HG03095 (cell line): ENCODE measurements around the gene DYNLL2.
A peak's percentile ranks its signal among the peaks of the same experiment; 100 is the strongest.
"Not testable (repeated sequence)": the region's sequence is repeated elsewhere in the genome, so short reads cannot be mapped to it uniquely, and the experiment has no call there.

Source experiments
- ATAC-seq: cut with Tn5 transposase; IDR thresholded peaks from one replicate; pipeline ENCODE4 v1.9.1; 2021; ENCODE audit warnings: moderate library complexity; ENCODE audit not compliant: unreplicated experiment

The DYNLL2 gene

DNA sequence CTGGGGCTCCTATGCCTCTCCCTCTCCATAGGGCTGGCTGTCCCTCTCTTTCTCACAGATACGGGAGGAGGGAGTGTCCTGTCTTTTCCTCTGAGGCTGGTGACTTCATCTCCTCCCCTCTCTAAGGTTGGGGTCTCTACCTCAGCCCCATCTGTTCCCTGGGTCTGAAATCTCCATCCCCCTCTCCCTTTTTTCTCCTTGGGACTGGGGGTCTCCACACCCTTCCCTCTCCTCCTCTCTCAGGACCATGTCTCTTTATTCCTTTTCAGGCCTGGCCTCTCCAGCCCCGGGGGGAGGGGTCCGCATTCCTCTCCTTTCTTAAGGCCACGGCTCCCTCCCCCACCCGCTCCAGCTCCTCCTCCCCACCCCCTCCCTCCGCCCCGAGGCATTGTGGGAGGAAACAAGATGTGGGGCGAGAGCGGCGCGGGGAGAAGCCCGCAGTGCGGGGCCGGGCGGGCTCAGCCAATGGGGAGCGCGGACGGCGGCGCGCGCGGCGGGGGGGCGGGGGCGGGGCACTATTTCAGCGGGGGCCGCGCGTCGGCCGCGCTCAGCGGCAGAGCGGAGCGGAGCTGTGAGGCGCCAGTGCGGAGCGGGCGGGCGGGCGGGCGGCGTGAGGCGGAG is at the start of gene DYNLL2:
Gene DYNLL2 (plus strand): TSS at position 550 of the 621 bp plus-strand sequence. CDS start 3,672 bp downstream, outside the sequence.
- ATAC-seq: peak; percentile 63

DNA sequence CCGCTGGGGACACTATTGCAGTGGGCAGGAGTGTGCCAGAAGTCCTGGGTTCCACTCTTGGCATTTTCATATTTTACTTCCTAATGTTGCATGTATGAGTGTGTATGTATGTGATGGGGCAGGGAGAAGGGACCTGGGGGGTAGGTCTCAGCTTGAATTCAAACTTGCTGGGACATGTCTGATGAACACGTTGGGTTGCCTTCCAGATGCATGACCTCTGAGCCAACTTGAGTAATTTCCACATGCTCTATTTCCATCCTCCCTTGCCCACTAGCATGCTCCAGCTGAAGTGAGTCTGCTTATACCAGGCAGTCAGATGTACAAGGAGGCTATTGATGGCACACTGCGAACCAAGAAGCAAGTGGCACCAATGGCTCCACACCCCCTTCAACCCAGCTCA is 43.2 kb upstream of the DYNLL2 start:
- ATAC-seq: no peak

DNA sequence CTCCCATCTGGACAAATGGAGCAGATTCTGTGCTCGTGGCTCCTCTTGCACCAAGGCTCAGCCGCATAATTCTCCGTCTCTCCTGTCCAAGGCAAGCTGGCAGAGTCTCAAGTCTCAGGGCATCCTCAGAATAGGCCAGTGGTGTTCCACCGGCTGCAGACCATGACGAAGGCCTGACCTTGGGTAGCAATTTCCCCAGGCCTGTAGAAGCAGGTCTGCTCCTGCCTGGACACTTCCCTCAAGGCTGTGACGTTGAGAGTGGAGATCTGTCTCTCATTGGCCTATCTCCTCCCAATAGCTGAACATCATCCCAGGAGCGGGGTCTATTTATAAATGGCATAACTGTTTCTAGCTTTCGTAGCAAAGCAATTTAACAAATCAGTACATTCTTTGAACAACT is 42.8 kb upstream of the DYNLL2 start:
- ATAC-seq: no peak

DNA sequence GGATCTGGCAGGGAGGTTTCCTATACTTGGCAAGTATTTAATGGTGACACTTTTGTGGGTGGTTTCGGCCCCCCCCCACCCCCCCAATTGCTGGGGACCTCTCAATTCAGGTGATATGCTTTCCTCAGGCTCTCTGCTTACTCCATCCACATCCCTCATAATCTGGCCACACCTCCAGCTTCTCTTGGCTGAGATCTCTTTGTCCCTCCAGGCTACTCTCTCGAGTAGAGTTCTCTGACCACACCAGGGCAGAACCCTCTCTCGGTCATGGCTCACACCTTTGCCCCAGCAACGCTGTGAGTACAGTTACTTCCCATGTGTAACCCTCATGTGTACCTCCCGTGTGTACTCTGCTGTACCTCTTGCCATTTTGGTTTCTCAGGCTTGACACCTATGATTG is 42.1 kb upstream of the DYNLL2 start:
- no peak for ATAC-seq

DNA sequence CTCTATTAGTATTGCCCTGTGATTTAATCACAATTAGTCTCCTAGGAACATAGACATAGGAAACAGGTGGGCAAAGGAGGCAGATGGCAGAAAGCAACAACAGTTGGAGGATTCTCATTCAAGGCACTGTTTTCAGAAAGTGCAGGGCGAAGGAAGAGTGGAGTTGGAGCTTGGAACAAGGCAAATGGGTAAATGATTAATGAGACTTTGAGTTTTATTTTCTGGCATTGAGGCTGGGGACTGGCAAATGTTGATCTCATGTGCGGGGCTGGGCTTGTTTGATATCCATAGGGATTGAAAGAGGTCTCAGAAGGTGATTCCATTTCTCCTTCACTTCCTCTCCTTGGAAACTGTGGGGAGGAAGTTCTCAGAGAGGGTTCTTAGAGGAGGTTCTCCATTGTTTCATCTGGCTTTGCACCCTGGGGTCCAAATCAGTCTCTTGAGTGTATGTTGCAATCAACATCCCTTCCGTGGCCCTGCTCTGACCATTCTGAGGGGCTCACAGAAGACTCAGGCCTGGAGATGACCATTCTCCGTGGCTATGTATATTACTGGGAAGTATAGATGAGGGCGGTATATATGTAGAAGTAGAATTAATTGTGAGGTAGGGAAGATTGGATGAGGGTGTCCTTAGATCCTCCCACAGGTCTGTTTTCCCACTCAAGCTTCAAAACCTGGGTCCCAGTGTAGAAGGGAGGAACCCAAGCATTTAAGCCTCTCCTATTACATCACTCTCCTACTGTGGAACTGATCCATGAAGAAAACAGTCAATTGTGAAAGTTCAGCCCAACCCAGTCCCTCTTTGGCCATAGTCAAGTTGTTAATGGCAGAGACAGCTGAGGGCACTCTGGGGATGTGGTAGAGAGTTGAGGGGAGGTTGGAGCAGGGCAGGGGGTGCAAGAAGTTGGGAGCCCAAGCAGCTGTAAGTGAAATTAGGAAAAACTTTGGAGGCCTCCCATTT is 39.7 kb upstream of the DYNLL2 start:
- ATAC-seq: no peak

DNA sequence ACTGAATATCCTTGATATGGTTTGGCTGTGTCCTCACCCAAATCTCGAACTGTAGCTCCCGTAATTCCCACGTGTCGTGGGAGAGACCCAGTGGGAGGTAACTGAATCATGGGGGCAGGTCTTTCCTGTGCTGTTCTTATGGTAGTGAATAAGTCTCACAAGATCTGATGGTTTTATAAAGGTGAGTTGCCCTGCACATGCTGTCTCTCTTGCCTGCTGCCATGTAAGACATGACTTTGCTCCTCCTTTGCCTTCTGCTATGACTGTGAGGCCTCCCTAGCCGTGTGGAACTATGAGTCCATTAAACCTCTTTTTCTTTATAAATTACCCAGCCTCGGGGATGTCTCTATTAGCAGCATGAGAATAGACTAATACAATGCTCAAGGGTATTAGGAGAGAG is 39.0 kb upstream of the DYNLL2 start:
- not testable (repeated sequence) for ATAC-seq

DNA sequence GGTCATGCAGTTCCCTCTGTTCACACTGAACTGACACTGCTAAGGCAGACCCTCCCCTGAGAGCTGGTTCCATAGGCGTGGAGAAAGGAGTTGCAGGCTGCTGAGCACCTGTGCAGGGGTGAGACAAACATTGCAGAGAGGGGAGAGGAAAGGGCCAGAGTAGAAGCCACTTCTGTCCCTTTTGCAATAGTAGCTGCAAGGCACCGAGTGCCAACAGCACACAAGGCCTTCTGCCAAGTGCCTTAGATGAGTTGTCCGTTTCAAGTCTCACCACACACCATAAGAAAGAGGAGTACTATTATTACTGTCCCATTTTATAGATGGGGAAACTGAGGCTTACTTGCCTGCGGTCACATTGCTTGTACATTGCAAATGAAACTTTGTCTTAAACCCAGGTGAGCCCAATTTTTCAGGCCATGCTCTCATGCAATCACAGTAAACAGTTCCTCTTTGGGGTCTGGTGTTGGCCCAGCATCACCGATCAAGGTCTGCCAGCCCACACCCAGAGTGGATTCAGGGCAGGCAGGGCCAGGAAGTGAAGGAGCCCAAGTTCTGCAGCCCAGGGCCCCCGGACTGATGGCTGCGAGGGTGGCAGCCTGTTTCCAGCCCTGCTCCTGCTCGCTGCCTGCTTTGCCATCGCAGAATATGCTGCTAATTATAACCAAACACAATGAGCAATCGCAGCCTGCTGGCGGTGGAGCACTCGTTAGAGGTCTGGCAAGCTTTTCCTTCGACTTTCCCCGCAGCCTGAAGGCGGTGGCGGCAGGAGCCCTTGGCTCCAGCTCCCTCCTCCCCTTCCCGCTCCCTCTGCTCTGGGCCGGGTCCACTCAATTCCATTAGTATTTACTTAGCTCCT is 36.8 kb upstream of the DYNLL2 start:
- no peak for ATAC-seq

DNA sequence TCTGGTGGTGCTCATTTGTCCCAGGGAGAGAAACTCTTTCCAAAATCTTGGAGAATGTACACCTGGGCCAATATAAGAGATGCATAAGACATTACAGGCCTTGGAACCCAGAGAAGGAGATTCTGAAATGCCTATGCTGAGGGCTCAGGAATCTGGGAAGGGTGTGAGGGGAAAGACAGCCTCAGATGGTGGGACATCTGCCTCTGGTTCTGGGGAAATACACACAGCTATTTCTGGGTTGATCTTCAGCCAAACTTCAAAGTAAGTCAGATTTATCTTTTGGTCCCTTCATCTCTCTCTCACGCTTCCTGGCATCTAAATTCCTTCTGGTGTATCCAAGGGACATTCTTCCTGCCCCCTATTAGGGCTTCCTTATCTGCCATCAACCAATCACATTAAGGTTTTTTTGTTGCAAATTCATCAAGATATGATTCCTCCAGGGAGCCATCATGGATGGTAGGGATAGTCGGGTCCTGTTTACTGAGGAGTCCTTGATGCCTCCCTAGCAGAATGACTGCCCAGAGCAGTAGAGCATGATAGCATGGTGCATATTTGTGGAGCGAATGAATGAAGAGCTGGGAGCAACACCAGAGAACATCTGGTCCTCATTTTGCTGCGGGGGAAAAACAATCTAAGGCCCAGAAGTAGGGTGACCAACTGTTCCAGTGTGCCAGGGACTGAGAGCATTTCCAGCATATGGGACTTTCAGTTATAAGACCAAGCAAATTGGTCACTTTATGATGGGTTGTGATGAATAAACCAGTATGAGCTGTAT is 35.7 kb upstream of the DYNLL2 start:
- ATAC-seq: no peak

DNA sequence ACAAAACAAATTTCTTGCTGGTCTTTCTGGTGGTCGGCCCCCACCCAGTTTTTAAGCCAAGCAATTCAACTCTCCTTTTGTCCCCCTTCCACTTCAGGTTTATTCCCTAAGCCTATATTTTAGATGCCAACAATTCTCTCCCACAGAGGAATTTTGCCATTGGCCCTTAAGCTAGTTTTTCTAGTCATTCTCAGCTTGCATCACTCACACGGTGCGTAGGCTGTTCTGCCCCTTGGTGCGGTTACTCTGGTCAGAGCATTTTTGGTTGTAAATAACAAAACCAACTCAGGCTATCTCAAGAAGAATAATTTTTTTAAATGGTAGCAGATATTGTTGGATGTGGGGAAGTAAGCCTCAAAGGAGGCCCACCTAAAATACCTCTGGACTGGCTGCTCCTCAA is 33.7 kb upstream of the DYNLL2 start:
- ATAC-seq: no peak

DNA sequence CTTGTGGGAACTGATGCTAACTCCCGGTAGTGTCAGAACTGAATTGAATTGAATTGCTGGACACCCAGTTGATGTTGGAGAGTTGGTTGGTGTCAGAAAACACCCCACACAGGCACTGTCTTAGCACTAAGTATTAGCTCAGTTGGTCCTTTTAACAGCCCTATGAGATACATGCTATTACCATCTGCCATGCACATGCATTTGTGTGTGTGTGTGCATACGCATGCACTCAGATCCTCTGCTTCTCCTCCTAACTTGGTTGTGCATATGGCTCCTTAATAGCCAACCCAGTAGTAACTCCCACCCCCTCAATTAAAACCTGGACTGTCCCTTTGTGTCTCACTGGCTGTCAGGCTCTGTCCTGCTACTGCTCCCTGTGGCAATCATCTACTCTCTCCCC is 32.3 kb upstream of the DYNLL2 start:
- ATAC-seq: no peak

DNA sequence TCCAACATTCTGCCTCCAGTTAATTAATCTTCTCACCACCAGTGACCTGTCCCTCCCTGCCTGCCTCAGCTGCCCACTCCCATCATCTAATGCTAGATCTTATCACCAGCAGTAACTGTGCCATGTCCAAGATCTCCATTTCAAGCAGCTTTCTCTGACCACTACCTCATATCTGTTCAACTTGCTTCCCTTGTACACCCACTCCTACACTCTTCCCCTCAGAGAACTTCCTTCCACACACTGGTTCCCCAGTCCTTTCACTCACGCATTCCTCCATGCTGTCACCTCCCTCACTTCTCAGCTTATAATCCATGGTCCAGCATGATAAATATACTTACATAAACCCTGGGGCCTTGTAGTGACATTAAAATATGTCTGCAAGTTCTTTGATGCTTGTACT is 31.8 kb upstream of the DYNLL2 start:
- no peak for ATAC-seq

DNA sequence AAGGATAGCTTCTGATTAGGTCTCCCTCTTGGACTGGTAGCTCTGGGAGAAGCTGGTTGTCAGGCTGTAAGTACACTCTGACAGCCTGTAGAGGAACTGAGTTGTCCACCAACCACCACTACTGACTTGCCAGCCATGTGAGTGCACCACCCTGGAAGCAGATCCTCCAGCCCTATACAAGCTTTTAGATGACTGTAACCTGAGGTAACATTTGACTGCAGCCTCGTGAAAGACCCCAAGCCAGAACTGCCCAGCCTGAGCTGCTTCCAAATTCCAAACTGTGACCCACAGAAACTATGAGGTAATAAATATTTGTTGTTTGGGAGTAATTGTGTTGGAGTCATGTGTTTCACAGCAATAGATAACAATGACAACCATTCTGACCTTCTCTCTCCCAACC is 30.8 kb upstream of the DYNLL2 start:
- ATAC-seq: no peak

DNA sequence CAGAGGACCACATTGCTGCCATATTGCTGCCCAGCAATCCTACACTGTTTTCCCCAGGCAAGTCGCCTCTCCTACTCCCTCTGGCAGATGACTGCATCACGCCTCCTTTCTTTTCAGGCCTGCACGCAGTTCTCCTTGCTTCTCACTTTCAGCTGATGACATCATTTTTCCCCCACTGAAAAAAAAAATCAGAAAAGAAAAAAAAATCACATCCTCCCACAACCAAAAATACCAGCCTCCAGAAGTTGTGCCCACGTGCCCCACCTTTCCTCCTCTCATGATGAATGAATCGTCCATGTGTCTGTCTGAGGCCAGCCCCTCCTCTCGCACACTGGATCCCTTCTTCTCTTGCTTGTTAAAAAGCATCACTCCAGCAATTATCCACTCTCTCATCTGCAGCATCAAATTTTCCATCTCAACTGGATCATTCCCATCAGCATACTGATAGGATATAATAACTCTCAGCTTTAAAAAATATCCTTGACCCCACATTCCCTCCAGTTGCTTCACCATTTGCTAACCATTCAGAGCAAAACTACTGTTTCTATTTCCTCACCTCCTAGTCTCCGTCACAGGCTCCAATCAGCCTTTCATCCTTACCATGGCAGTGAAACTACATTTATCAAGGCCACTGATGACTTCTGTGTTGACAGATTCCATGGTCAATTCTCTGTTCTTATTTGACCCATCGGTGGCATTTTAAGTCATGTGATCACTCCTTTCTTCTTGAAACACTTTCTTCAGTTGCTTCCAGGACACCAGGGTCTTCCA is 30.1 kb upstream of the DYNLL2 start:
- ATAC-seq: no peak

DNA sequence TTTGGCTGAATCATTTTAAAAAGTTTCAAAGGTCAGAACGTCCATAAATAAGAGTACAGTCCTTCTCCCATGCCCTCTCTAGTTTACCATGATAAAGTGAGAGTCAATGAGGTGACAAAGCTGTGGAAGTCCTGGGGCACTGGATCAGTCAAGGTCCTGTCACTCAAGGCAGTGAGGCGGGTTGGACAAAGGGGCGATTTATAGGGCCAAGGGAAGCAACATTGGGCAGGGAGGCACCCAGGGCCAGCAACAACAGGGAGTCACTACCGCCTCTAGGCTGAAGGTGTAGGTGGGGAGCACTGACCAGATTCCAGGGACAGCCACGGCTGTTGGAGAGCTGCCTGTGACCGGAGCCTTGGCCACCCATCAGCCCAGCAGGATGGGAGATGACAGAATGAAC is 28.6 kb upstream of the DYNLL2 start:
- no peak for ATAC-seq

DNA sequence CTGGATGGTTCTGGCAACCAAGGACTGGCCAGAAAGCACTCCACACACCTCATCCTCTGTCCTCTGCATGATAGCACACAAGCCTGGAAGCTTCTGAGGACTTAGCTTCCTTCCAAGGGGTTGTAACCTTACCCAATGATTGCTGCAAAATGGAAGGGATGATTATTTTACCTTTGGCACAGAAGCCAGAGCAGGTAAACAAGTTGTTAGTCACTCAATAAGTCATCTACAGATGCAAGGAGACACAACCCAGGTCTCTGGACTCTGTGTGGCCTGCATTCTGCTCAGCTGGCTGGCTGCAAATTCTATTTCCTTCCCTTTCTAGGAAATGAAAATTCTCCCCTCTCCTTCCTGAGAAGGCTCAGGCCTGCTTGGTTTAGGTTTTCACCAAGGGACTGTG is 26.7 kb upstream of the DYNLL2 start:
- ATAC-seq: no peak

DNA sequence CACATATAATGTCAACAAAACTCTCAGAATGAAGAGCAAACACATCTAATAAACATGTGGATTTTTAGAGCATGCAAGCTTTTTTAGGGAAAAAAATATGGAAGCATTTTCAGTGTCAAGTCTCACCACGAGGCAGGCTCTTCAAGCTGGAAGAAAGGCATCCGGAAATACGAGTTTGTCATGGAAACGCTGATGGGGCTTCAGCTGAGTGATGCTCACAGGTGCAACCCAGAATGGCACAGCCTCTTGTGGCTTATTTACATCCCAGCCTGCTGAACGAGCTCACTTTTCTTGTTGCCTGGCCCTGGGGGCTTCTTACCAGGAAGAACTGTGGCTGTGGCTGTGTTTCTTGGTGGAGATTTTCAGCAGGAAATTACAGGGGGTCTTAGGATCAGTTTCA is 24.1 kb upstream of the DYNLL2 start:
- no peak for ATAC-seq

DNA sequence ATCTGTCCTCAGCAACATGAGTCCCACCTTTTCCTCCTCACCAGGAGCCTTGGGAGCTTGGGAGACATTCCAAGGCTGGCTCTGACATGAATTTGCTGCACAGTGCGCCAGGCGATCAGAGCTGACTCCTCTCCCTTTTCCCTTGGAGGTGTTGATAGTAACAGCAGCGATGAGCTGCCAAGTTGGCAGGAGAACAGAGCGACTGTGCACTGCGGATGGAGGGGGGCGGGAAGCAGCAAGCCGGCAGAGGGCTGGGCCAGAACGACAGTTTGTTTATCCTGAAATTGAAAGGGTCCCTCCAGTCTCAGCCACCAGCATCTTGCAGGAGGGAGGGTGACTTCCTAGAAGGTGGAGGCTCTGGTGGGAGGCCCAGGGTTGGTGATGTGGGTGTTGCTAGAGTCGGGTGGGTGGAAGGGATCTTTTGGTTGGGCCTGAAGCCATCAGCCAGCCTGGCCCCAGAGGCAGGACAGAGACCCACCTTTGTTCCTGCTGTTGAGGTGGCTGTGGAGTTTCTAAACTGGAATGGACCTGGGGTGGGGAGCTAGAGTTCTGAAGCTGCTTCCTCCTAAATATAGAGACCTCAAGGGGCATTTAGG is 22.5 kb upstream of the DYNLL2 start:
- ATAC-seq: no peak

DNA sequence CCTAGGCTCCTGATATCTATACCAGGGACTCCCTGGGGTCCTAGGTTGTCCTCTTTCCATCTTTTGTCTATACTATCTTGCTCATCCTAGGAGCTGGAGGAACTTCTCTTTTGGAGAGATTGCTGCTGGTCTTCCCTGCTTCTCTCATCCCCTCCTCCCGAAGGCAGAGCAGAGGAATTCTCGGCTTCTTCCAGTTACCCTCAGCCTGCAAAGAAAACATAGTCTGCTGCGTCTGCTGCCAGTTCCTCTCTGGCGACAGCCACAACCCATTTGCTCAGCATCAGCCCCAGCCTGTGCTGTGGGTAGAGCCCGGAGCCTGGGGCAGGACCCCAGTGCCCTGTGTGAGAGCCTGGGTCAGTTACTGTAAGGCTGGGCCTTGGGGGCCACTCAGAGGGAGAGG is 21.5 kb upstream of the DYNLL2 start:
- no peak for ATAC-seq

DNA sequence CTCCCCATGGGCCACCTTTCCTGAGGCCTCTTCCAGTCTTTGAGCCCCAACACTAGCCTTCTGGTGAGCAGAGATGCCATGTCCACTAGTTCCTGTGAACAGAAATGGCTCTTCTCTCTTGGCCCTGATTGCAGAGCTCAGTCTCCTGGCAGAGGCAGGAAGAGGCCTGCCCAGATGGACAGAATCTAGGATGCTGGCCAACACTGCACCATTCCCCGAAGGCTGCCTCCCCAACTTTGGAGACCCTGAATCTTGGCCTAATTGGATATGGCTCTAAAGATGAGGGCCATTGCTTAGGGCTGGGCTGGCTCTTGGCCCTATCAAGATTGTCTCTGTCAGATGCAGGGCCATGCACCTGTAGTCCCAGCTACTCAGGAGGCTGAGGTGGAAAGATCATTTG is 18.0 kb upstream of the DYNLL2 start:
- no peak for ATAC-seq

DNA sequence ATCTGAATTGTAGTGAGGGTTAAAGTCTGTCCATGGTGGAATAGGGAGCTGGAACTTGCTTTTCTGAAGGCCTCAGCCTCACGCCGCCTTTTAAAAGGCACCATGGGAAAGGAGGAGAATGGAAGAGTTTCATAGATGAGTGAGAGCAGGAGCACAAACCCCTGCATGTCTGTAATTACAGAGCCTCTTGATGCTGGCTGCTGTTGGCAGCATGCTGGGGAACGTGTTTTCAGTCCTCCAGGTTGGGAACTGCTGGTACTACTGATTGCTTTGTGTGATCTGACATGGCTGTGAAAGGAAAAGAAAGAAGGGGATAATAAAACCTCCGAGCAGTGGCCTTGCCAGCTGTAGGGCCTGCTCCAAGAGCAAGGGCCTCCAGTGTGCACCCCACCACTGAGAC is 16.8 kb upstream of the DYNLL2 start:
- no peak for ATAC-seq
